GM18520 (cell line): Measurements from ENCODE around the gene TEX28.
A peak's percentile ranks its signal among the peaks of the same experiment; 100 is the strongest.
"Not testable (repeated sequence)": the region's sequence is repeated elsewhere in the genome, so short reads cannot be mapped to it uniquely, and the experiment has no call there.

Experiments
- ATAC-seq: cut with Tn5 transposase; IDR thresholded peaks from one replicate; pipeline ENCODE4 v1.9.1; 2021; ENCODE audit not compliant: unreplicated experiment

The TEX28 gene

GRCh38 chrX:154248076-154248475 lies 46.8 kb downstream of the TEX28 start:
- ATAC-seq: not testable (repeated sequence)

- peak; percentile 87 for ATAC-seq
Observed at GRCh38 chrX:154247377-154248045, 47.4 kb downstream of the TEX28 start.

- ATAC-seq: not testable (repeated sequence)
Observed at GRCh38 chrX:154239982-154240503, 54.9 kb downstream of the TEX28 start.

- not testable (repeated sequence) for ATAC-seq
Observed at GRCh38 chrX:154238939-154239559, 55.9 kb downstream of the TEX28 start.

GRCh38 chrX:154233620-154234019 lies 61.3 kb downstream of the TEX28 start:
- ATAC-seq: not testable (repeated sequence)

- not testable (repeated sequence) for ATAC-seq
Observed at GRCh38 chrX:154231443-154231842, 63.5 kb downstream of the TEX28 start.

- ATAC-seq: not testable (repeated sequence)
Observed at GRCh38 chrX:154226706-154227105, 68.2 kb downstream of the TEX28 start.

- ATAC-seq: not testable (repeated sequence)
Observed at GRCh38 chrX:154225292-154225691, 69.6 kb downstream of the TEX28 start.
